Spinal cord (tissue), 10 donors: ENCODE data around the gene LAMA5. TPM values are rescaled to one million over a fixed set of nuclear protein-coding genes. Genes with fewer than 3 reads are reported as not detected.

Source experiments
- DNase-seq, 6 donors: peaks; one replicate each; pipeline versions ENCODE4 v3.0.0 to v3.0.0-alpha.2; 2013 to 2015; ENCODE audit warnings: low spot score in 6 of 6, low read depth in 4 of 6
- H3K27ac ChIP-seq: one replicate; pipeline ENCODE4 v1.5.1; 2013; ENCODE audit warnings: low read depth, low read length, control low read depth
- H3K27me3 ChIP-seq: one replicate; pipeline ENCODE4 v1.6.1; 2013; ENCODE audit warnings: low read length; ENCODE audit not compliant: control insufficient read depth, insufficient read depth
- H3K36me3 ChIP-seq: one replicate; pipeline ENCODE4 v1.6.1; 2013; ENCODE audit warnings: low read length; ENCODE audit not compliant: control insufficient read depth, insufficient read depth
- H3K4me1 ChIP-seq: one replicate; pipeline ENCODE4 v1.6.1; 2013; ENCODE audit warnings: low read length; ENCODE audit not compliant: control insufficient read depth, insufficient read depth
- H3K4me3 ChIP-seq: one replicate; pipeline ENCODE4 v1.5.1; 2013; ENCODE audit warnings: low read depth, low read length, control low read depth
- H3K9me3 ChIP-seq: one replicate; pipeline ENCODE4 v1.6.1; 2013; ENCODE audit warnings: low read length; ENCODE audit not compliant: control insufficient read depth, insufficient read depth
- WGBS: methylation state at CpG from one replicate; pipeline ENCODE4 v1.1.5; 2013; ENCODE audit warnings: missing lambda C conversion rate; ENCODE audit not compliant: insufficient coverage; 5-methylcytosine and 5-hydroxymethylcytosine counted together
- polyA plus RNA-seq, 2 donors: library from polyadenylated mRNA; unstranded; fragments of 120-200 nt; gene quantifications; one replicate each; pipeline ENCODE4 v1.2.1, GENCODE V29; 2013; ENCODE audit not compliant: insufficient read length in 2 of 2
- total RNA-seq, 2 donors: library from RNA; depleted of rRNA in 1 of 2; stranded (reverse); fragments of 120-200 nt in 1 of 2; fragments of >200 nt in 1 of 2; gene quantifications; one replicate each; pipeline versions ENCODE4 v1.2.3 to v1.2.4, GENCODE V29; 2013 to 2014
- donor health status: healthy.

Gene LAMA5
- total and polyA plus RNA-seq, 4 donors = 15.8 to 86.8 (median 64.8) TPM

- H3K4me1 ChIP-seq = no peaks in the 10 kb centered on the region
- WGBS = 93% methylated on average over 53 of the region's 53 CpGs
- H3K9me3 ChIP-seq = peaks cover 2% of the 10 kb centered on the region
- no peak overlapping the region for H3K27ac ChIP-seq
- H3K4me3 ChIP-seq = no peak overlapping the region
- H3K27me3 ChIP-seq = no peaks in the 10 kb centered on the region
- DNase-seq = no peak
- H3K36me3 ChIP-seq = peaks cover 75% of the 10 kb centered on the region
Measured at GRCh38 chr20:62336775-62337557, 30.1 kb downstream of the LAMA5 start.

GRCh38 chr20:62336329-62336728 is 30.8 kb downstream of the LAMA5 start:
- Histone ChIP-seq H3K36me3 (peaks cover 82% of the 10 kb centered on the region), H3K4me1 (no peaks in the 10 kb centered on the region), H3K27me3 (no peaks in the 10 kb centered on the region), H3K9me3 (peaks cover 2% of the 10 kb centered on the region), H3K27ac (no peak overlapping the region), H3K4me3 (no peak overlapping the region)
- WGBS = 77% methylated on average over 9 of the region's 11 CpGs
- DNase-seq = no peak

- no peak overlapping the region for H3K27ac ChIP-seq
- no peak for DNase-seq
- no peaks in the 10 kb centered on the region for H3K9me3 ChIP-seq
- peaks cover 88% of the 10 kb centered on the region for H3K36me3 ChIP-seq
- H3K27me3 ChIP-seq = no peaks in the 10 kb centered on the region
- H3K4me3 ChIP-seq = no peak overlapping the region
- 96% methylated on average over 6 of the region's 6 CpGs for WGBS
- H3K4me1 ChIP-seq = no peaks in the 10 kb centered on the region
Measured at GRCh38 chr20:62335532-62335931, 31.6 kb downstream of the LAMA5 start.

- Histone ChIP-seq H3K9me3 (no peaks in the 10 kb centered on the region), H3K27me3 (no peaks in the 10 kb centered on the region), H3K4me3 (no peak overlapping the region), H3K4me1 (no peaks in the 10 kb centered on the region), H3K36me3 (peaks cover 89% of the 10 kb centered on the region), H3K27ac (no peak overlapping the region)
- WGBS = 93% methylated on average over 11 of the region's 13 CpGs
- DNase-seq = no peak
Measured at GRCh38 chr20:62334881-62335280, 32.2 kb downstream of the LAMA5 start.

- H3K36me3 ChIP-seq = peaks cover 98% of the 10 kb centered on the region
- H3K4me1 ChIP-seq = no peaks in the 10 kb centered on the region
- no peaks in the 10 kb centered on the region for H3K9me3 ChIP-seq
- 90% methylated on average over 36 of the region's 37 CpGs for WGBS
- H3K27me3 ChIP-seq = no peaks in the 10 kb centered on the region
- no peak overlapping the region for H3K27ac ChIP-seq
- H3K4me3 ChIP-seq = no peak overlapping the region
- no peak for DNase-seq
Measured at GRCh38 chr20:62333820-62334595, 33.1 kb downstream of the LAMA5 start.

GRCh38 chr20:62332989-62333819 is 33.9 kb downstream of the LAMA5 start:
- 89% methylated on average over 23 of the region's 34 CpGs for WGBS
- H3K9me3 ChIP-seq = no peaks in the 10 kb centered on the region
- H3K27ac ChIP-seq = no peak overlapping the region
- no peak for DNase-seq
- peaks cover 100% of the 10 kb centered on the region for H3K36me3 ChIP-seq
- H3K4me3 ChIP-seq = no peak overlapping the region
- no peaks in the 10 kb centered on the region for H3K27me3 ChIP-seq
- H3K4me1 ChIP-seq = no peaks in the 10 kb centered on the region

GRCh38 chr20:62332421-62332820 is 34.7 kb downstream of the LAMA5 start:
- peaks cover 100% of the 10 kb centered on the region for H3K36me3 ChIP-seq
- WGBS = 85% methylated on average over 11 of the region's 16 CpGs
- no peaks in the 10 kb centered on the region for H3K4me1 ChIP-seq
- no peak overlapping the region for H3K27ac ChIP-seq
- DNase-seq = no peak
- no peaks in the 10 kb centered on the region for H3K9me3 ChIP-seq
- no peak overlapping the region for H3K4me3 ChIP-seq
- H3K27me3 ChIP-seq = no peaks in the 10 kb centered on the region

GRCh38 chr20:62331347-62331746 is 35.8 kb downstream of the LAMA5 start:
- H3K27me3 ChIP-seq = no peaks in the 10 kb centered on the region
- H3K27ac ChIP-seq = no peak overlapping the region
- H3K36me3 ChIP-seq = peaks cover 100% of the 10 kb centered on the region
- DNase-seq = no peak
- WGBS = 92% methylated on average over 19 of the region's 19 CpGs
- H3K9me3 ChIP-seq = no peaks in the 10 kb centered on the region
- no peak overlapping the region for H3K4me3 ChIP-seq
- H3K4me1 ChIP-seq = no peaks in the 10 kb centered on the region

GRCh38 chr20:62330576-62331317 is 36.4 kb downstream of the LAMA5 start:
- H3K4me1 ChIP-seq = no peaks in the 10 kb centered on the region
- 91% methylated on average over 27 of the region's 46 CpGs for WGBS
- no peak overlapping the region for H3K27ac ChIP-seq
- no peaks in the 10 kb centered on the region for H3K9me3 ChIP-seq
- DNase-seq = no peak
- H3K27me3 ChIP-seq = no peaks in the 10 kb centered on the region
- H3K36me3 ChIP-seq = peaks cover 100% of the 10 kb centered on the region
- no peak overlapping the region for H3K4me3 ChIP-seq
